Neural progenitor cell (in vitro differentiated cells): Measurements from ENCODE around the gene ZBTB25.

Source experiments
- EZH2phosphoT487 ChIP-seq: fragments of 200-600 bp; sonication (generic); IDR thresholded peaks from 2 replicates; pipeline ENCODE4 v1.6.1; 2017; ENCODE audit warnings: antibody characterized with exemption
- TF ChIP-seq, protein P1 (sequence below): fragments of 200-600 bp; sonication (generic); IDR thresholded peaks from 2 replicates; pipeline ENCODE4 v1.5.1; 2017; ENCODE audit warnings: antibody characterized with exemption, mild to moderate bottlenecking

GRCh38 chr14:64419003-64419402 lies 84.6 kb downstream of the ZBTB25 start:
- TF ChIP-seq, protein P1, sequence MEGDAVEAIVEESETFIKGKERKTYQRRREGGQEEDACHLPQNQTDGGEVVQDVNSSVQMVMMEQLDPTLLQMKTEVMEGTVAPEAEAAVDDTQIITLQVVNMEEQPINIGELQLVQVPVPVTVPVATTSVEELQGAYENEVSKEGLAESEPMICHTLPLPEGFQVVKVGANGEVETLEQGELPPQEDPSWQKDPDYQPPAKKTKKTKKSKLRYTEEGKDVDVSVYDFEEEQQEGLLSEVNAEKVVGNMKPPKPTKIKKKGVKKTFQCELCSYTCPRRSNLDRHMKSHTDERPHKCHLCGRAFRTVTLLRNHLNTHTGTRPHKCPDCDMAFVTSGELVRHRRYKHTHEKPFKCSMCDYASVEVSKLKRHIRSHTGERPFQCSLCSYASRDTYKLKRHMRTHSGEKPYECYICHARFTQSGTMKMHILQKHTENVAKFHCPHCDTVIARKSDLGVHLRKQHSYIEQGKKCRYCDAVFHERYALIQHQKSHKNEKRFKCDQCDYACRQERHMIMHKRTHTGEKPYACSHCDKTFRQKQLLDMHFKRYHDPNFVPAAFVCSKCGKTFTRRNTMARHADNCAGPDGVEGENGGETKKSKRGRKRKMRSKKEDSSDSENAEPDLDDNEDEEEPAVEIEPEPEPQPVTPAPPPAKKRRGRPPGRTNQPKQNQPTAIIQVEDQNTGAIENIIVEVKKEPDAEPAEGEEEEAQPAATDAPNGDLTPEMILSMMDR, result no peak
- no peak for TF ChIP-seq EZH2phosphoT487
